ENCODE results near the gene GMDS. TPM values are rescaled to one million over a fixed set of nuclear protein-coding genes. Genes with fewer than 3 reads are reported as not detected.
A peak's percentile ranks its signal among the peaks of the same experiment; 100 is the strongest.

Gene GMDS
- total RNA-seq, 2 donors from 2014 or later, result 25.4 to 29.5 TPM

- TF ChIP-seq CTCF (conservative IDR thresholded peaks at IDR 0.05), result no peak
- no peak for DNase-seq
- H3K27me3 Mint-ChIP-seq (ENCODE audit: insufficient read depth), result peaks cover 2% of the 10 kb centered on the region
- no peak overlapping the region for H3K27ac ChIP-seq (ENCODE audit: low read depth, low read length)
- H3K27me3 ChIP-seq (ENCODE audit: control insufficient read depth, insufficient read depth, low read length, poor library complexity, severe bottlenecking), result no peaks in the 10 kb centered on the region
- WGBS, 2 experiments (ENCODE audit: insufficient coverage in 1 of 2, insufficient read length in 1 of 2), result 82 to 89% methylated on average over 1 to 8 of the region's 8 CpGs
- peaks cover 41% of the 10 kb centered on the region for H3K36me3 Mint-ChIP-seq (ENCODE audit: low read depth)
- peaks cover 19% of the 10 kb centered on the region for H3K9me3 ChIP-seq (ENCODE audit: control insufficient read depth, low read length)
- peak overlapping the region; percentile 56 for H3K27ac Mint-ChIP-seq
- peaks cover 4% of the 10 kb centered on the region for H3K36me3 ChIP-seq (ENCODE audit: control insufficient read depth, insufficient read depth, low read length)
- H3K4me3 ChIP-seq (ENCODE audit: low read length), result no peak overlapping the region
- peaks cover 29% of the 10 kb centered on the region for H3K9me3 Mint-ChIP-seq
- H3K4me1 Mint-ChIP-seq, result peaks cover 15% of the 10 kb centered on the region
- no peak overlapping the region for H3K9ac ChIP-seq (ENCODE audit: extremely low read depth, low read length, poor library complexity, severe bottlenecking)
- no peaks in the 10 kb centered on the region for H3K4me1 ChIP-seq (ENCODE audit: control insufficient read depth, insufficient read depth, low read length)
- no peak overlapping the region for H3K4me3 Mint-ChIP-seq
Measured at GRCh38 chr6:2274981-2275891, 29.8 kb upstream of the GMDS start.

- no peaks in the 10 kb centered on the region for H3K9me3 ChIP-seq (ENCODE audit: control insufficient read depth, low read length)
- H3K27me3 Mint-ChIP-seq (ENCODE audit: insufficient read depth), result peaks cover 2% of the 10 kb centered on the region
- TF ChIP-seq CTCF (conservative IDR thresholded peaks at IDR 0.05), result no peak
- no peaks in the 10 kb centered on the region for H3K4me1 ChIP-seq (ENCODE audit: control insufficient read depth, insufficient read depth, low read length)
- no peak overlapping the region for H3K4me3 ChIP-seq (ENCODE audit: low read length)
- WGBS, 2 experiments (ENCODE audit: insufficient coverage in 1 of 2, insufficient read length in 1 of 2), result 90 to 93% methylated on average over 3 of the region's 3 CpGs
- peaks cover 4% of the 10 kb centered on the region for H3K36me3 ChIP-seq (ENCODE audit: control insufficient read depth, insufficient read depth, low read length)
- no peak overlapping the region for H3K27ac ChIP-seq (ENCODE audit: low read depth, low read length)
- H3K9ac ChIP-seq (ENCODE audit: extremely low read depth, low read length, poor library complexity, severe bottlenecking), result no peak overlapping the region
- H3K4me3 Mint-ChIP-seq, result no peak overlapping the region
- H3K27me3 ChIP-seq (ENCODE audit: control insufficient read depth, insufficient read depth, low read length, poor library complexity, severe bottlenecking), result no peaks in the 10 kb centered on the region
- peaks cover 8% of the 10 kb centered on the region for H3K9me3 Mint-ChIP-seq
- H3K27ac Mint-ChIP-seq, result no peak overlapping the region
- no peak for DNase-seq
- H3K36me3 Mint-ChIP-seq (ENCODE audit: low read depth), result peaks cover 38% of the 10 kb centered on the region
- H3K4me1 Mint-ChIP-seq, result peaks cover 15% of the 10 kb centered on the region
Measured at GRCh38 chr6:2272696-2273095, 27.3 kb upstream of the GMDS start.

- no peaks in the 10 kb centered on the region for H3K27me3 ChIP-seq (ENCODE audit: control insufficient read depth, insufficient read depth, low read length, poor library complexity, severe bottlenecking)
- Mint-ChIP-seq H3K9me3 (peaks cover 8% of the 10 kb centered on the region), H3K4me3 (no peak overlapping the region), H3K27me3 (ENCODE audit: insufficient read depth) (peaks cover 2% of the 10 kb centered on the region), H3K4me1 (peaks cover 9% of the 10 kb centered on the region), H3K36me3 (ENCODE audit: low read depth) (peaks cover 38% of the 10 kb centered on the region), H3K27ac (no peak overlapping the region)
- no peaks in the 10 kb centered on the region for H3K4me1 ChIP-seq (ENCODE audit: control insufficient read depth, insufficient read depth, low read length)
- H3K4me3 ChIP-seq (ENCODE audit: low read length), result no peak overlapping the region
- WGBS, 2 experiments (ENCODE audit: insufficient coverage in 1 of 2, insufficient read length in 1 of 2), result 88 to 93% methylated on average over 2 to 3 of the region's 3 CpGs
- peaks cover 4% of the 10 kb centered on the region for H3K36me3 ChIP-seq (ENCODE audit: control insufficient read depth, insufficient read depth, low read length)
- H3K9me3 ChIP-seq (ENCODE audit: control insufficient read depth, low read length), result no peaks in the 10 kb centered on the region
- no peak overlapping the region for H3K9ac ChIP-seq (ENCODE audit: extremely low read depth, low read length, poor library complexity, severe bottlenecking)
- H3K27ac ChIP-seq (ENCODE audit: low read depth, low read length), result no peak overlapping the region
- no peak for TF ChIP-seq CTCF (conservative IDR thresholded peaks at IDR 0.05)
- DNase-seq, result no peak
Measured at GRCh38 chr6:2270054-2270453, 24.6 kb upstream of the GMDS start.

All from endodermal cell (in vitro differentiated cells).